Activated T-helper 17 cell treated with anti-CD3 and anti-CD28 coated beads, Interleukin-2, amount 50 U/mL, for 72 hours (primary cell): ENCODE measurements around the gene KRT79. TPM values are rescaled to one million over a fixed set of nuclear protein-coding genes. Genes with fewer than 3 reads are reported as not detected.

ENCODE experiments used
- ATAC-seq: fragments of 150-1000 bp; cut with Tn5 transposase; replicated peaks from 2 replicates; pipeline ENCODE4 v1.10.0; 2021; ENCODE audit warnings: mild to moderate bottlenecking, moderate library complexity
- H3K27ac Mint-ChIP-seq: one replicate; pipeline ENCODE4 v1.8.0; 2022; ENCODE audit warnings: mixed read lengths
- H3K27me3 Mint-ChIP-seq: one replicate; pipeline ENCODE4 v1.8.0; 2022; ENCODE audit warnings: mixed read lengths
- H3K36me3 Mint-ChIP-seq: one replicate; pipeline ENCODE4 v1.8.0; 2022; ENCODE audit warnings: low read depth, mild to moderate bottlenecking, mixed read lengths
- H3K4me1 Mint-ChIP-seq: one replicate; pipeline ENCODE4 v1.8.0; 2022; ENCODE audit warnings: mixed read lengths
- H3K4me3 Mint-ChIP-seq: one replicate; pipeline ENCODE4 v1.8.0; 2022; ENCODE audit warnings: mild to moderate bottlenecking, mixed read lengths
- H3K9me3 Mint-ChIP-seq: one replicate; pipeline ENCODE4 v1.8.0; 2022; ENCODE audit warnings: mixed read lengths
- total RNA-seq, 2 donors: library from RNA; stranded (reverse); gene quantifications; one replicate each; pipeline ENCODE4 v1.2.3, GENCODE V29; 2022

Gene KRT79
- total RNA-seq, 2 donors from 2014 or later: 0.82 TPM; not detected in 1

- H3K27me3 Mint-ChIP-seq: peaks cover 4% of the 10 kb centered on the region
- no peak for ATAC-seq
- H3K4me1 Mint-ChIP-seq: no peaks in the 10 kb centered on the region
- H3K9me3 Mint-ChIP-seq: no peaks in the 10 kb centered on the region
- no peaks in the 10 kb centered on the region for H3K36me3 Mint-ChIP-seq
- H3K4me3 Mint-ChIP-seq: no peak overlapping the region
- H3K27ac Mint-ChIP-seq: no peak overlapping the region
Measured at GRCh38 chr12:52777566-52777965, 56.5 kb downstream of the KRT79 start.

GRCh38 chr12:52776913-52777395 is 57.2 kb downstream of the KRT79 start, which contains the start of gene KRT76:
TSS of gene KRT76 (minus strand) at chr12:52777345. CDS start at chr12:52777291, 54 bp downstream.
- no peak for ATAC-seq
- Mint-ChIP-seq H3K4me3 (no peak within 1 kb of the TSS), H3K27ac (no peak within 1 kb of the TSS), H3K9me3 (no peaks in the 10 kb centered on the region), H3K27me3 (peaks cover 4% of the 10 kb centered on the region), H3K36me3 (no peaks in the 10 kb centered on the region), H3K4me1 (no peaks in the 10 kb centered on the region)

- Mint-ChIP-seq H3K4me1 (no peaks in the 10 kb centered on the region), H3K27ac (no peak overlapping the region), H3K27me3 (peaks cover 4% of the 10 kb centered on the region), H3K4me3 (no peak overlapping the region), H3K9me3 (no peaks in the 10 kb centered on the region), H3K36me3 (no peaks in the 10 kb centered on the region)
- no peak for ATAC-seq
Measured at GRCh38 chr12:52776435-52776834, 57.7 kb downstream of the KRT79 start.

- H3K4me3 Mint-ChIP-seq: no peak overlapping the region
- H3K27ac Mint-ChIP-seq: no peak overlapping the region
- H3K36me3 Mint-ChIP-seq: no peaks in the 10 kb centered on the region
- no peak for ATAC-seq
- no peaks in the 10 kb centered on the region for H3K4me1 Mint-ChIP-seq
- no peaks in the 10 kb centered on the region for H3K9me3 Mint-ChIP-seq
- peaks cover 8% of the 10 kb centered on the region for H3K27me3 Mint-ChIP-seq
Measured at GRCh38 chr12:52774629-52775250, 59.4 kb downstream of the KRT79 start.

GRCh38 chr12:52772772-52773171 is 61.3 kb downstream of the KRT79 start:
- Mint-ChIP-seq H3K9me3 (no peaks in the 10 kb centered on the region), H3K36me3 (no peaks in the 10 kb centered on the region), H3K4me3 (no peak overlapping the region), H3K4me1 (no peaks in the 10 kb centered on the region), H3K27me3 (peaks cover 6% of the 10 kb centered on the region), H3K27ac (no peak overlapping the region)
- no peak for ATAC-seq

GRCh38 chr12:52772188-52772587 is 61.9 kb downstream of the KRT79 start:
- Mint-ChIP-seq H3K27ac (no peak overlapping the region), H3K36me3 (no peaks in the 10 kb centered on the region)
- ATAC-seq: no peak

GRCh38 chr12:52771505-52771904 is 62.6 kb downstream of the KRT79 start:
- Mint-ChIP-seq H3K9me3 (no peaks in the 10 kb centered on the region), H3K36me3 (no peaks in the 10 kb centered on the region), H3K27ac (no peak overlapping the region), H3K4me1 (no peaks in the 10 kb centered on the region), H3K4me3 (no peak overlapping the region), H3K27me3 (peaks cover 10% of the 10 kb centered on the region)
- no peak for ATAC-seq

More at GRCh38 chr12:52772188-52772587, 61.9 kb downstream of the KRT79 start:
- Mint-ChIP-seq H3K4me3 (no peak overlapping the region), H3K9me3 (no peaks in the 10 kb centered on the region), H3K4me1 (no peaks in the 10 kb centered on the region), H3K27me3 (peaks cover 10% of the 10 kb centered on the region)

Other genes starting within 250 kb of the KRT79 start
- not detected for gene KRT72, start 232.8 kb downstream of the KRT79 start, total RNA-seq
- gene KRT73, start 215.8 kb downstream of the KRT79 start, total RNA-seq: not detected
- gene KRT2, start 182.1 kb downstream of the KRT79 start, total RNA-seq: not detected
- gene KRT1, start 153.9 kb downstream of the KRT79 start, total RNA-seq: not detected
- gene KRT77, start 130.8 kb downstream of the KRT79 start, total RNA-seq: not detected
- not detected for gene KRT76, start 57.0 kb downstream of the KRT79 start, total RNA-seq
- gene KRT3, start 38.2 kb downstream of the KRT79 start, total RNA-seq: not detected
- not detected for gene KRT4, start 20.2 kb downstream of the KRT79 start, total RNA-seq
- gene KRT78, start 14.7 kb upstream of the KRT79 start, total RNA-seq: not detected
- gene KRT8, start 70.8 kb upstream of the KRT79 start, total RNA-seq: 1 to 10 TPM in 1 of 2 donors, under 1 TPM in 1; 0.22 to 1.2 TPM
- gene KRT18, start 114.8 kb upstream of the KRT79 start, total RNA-seq: 1 to 10 TPM; 3.4 to 4.8 TPM
- 100 to 1,000 TPM; 536 to 964 TPM for gene EIF4B, start 172.1 kb upstream of the KRT79 start, total RNA-seq
- gene TNS2, start 215.8 kb upstream of the KRT79 start, total RNA-seq: 1 to 10 TPM in 1 of 2 donors, under 1 TPM in 1; 0.69 to 4.6 TPM
- 10 to 100 TPM; 25.4 to 28.8 TPM for gene SPRYD3, start 245.1 kb upstream of the KRT79 start, total RNA-seq